Duodenal mucosa (tissue), 2 donors: ENCODE results near the gene DIP2C.
"Not testable (repeated sequence)": the region's sequence is repeated elsewhere in the genome, so short reads cannot be mapped to it uniquely, and the experiment has no call there.

Experiments
- H3K27ac ChIP-seq: one replicate; pipeline ENCODE4 v1.7.0; 2013; ENCODE audit warnings: low read depth, low read length
- H3K27me3 ChIP-seq, 2 donors: one replicate each; pipeline ENCODE4 v1.7.0; 2013; ENCODE audit warnings: low read length in 2 of 2, control low read depth in 1 of 2; ENCODE audit not compliant: insufficient read depth in 2 of 2, control insufficient read depth in 1 of 2
- H3K36me3 ChIP-seq, 2 donors: one replicate each; pipeline ENCODE4 v1.7.0; 2013; ENCODE audit warnings: low read length in 2 of 2, control low read depth in 1 of 2; ENCODE audit not compliant: insufficient read depth in 2 of 2, control insufficient read depth in 1 of 2
- H3K4me1 ChIP-seq, 2 donors: one replicate each; pipeline ENCODE4 v1.7.0; 2013; ENCODE audit warnings: low read length in 2 of 2, control low read depth in 1 of 2; ENCODE audit not compliant: insufficient read depth in 2 of 2, control insufficient read depth in 1 of 2
- H3K4me3 ChIP-seq, 2 donors: one replicate each; pipeline ENCODE4 v1.7.0; 2013; ENCODE audit warnings: low read length in 2 of 2, low read depth in 1 of 2
- H3K9ac ChIP-seq, 2 donors: one replicate each; pipeline ENCODE4 v1.7.0; 2013; ENCODE audit warnings: low read length in 2 of 2, low read depth in 1 of 2
- H3K9me3 ChIP-seq, 2 donors: one replicate each; pipeline ENCODE4 v1.7.0; 2013; ENCODE audit warnings: low read length in 2 of 2, control low read depth in 1 of 2; ENCODE audit not compliant: control insufficient read depth in 1 of 2

DIP2C gene

GRCh38 chr10:614139-614711 is 75.2 kb downstream of the DIP2C start:
- H3K9ac ChIP-seq: no peak overlapping the region
- no peaks in the 10 kb centered on the region for H3K36me3 ChIP-seq
- no peak overlapping the region for H3K27ac ChIP-seq
- H3K4me3 ChIP-seq: no peak overlapping the region
- peaks cover 17 to 22% of the 10 kb centered on the region in 2 donors for H3K4me1 ChIP-seq
- peaks cover 0 to 4% of the 10 kb centered on the region in 2 donors for H3K27me3 ChIP-seq
- no peaks in the 10 kb centered on the region for H3K9me3 ChIP-seq

GRCh38 chr10:613271-614138 is 76.0 kb downstream of the DIP2C start:
- Histone ChIP-seq H3K9ac (no peak overlapping the region), H3K36me3 (no peaks in the 10 kb centered on the region), H3K27me3 (peaks cover 0 to 4% of the 10 kb centered on the region in 2 donors), H3K4me1 (peaks cover 17 to 22% of the 10 kb centered on the region in 2 donors), H3K27ac (no peak overlapping the region), H3K9me3 (no peaks in the 10 kb centered on the region), H3K4me3 (peak overlapping the region in 1 of 2 donors; percentile 11)

GRCh38 chr10:612696-613095 is 76.8 kb downstream of the DIP2C start:
- H3K4me3 ChIP-seq: no peak overlapping the region
- H3K27me3 ChIP-seq: no peaks in the 10 kb centered on the region
- H3K4me1 ChIP-seq: peaks cover 17 to 22% of the 10 kb centered on the region in 2 donors
- no peak overlapping the region for H3K9ac ChIP-seq
- H3K36me3 ChIP-seq: no peaks in the 10 kb centered on the region
- no peak overlapping the region for H3K27ac ChIP-seq
- H3K9me3 ChIP-seq: no peaks in the 10 kb centered on the region

- not testable (repeated sequence) for H3K27ac ChIP-seq, H3K9me3 ChIP-seq, H3K9ac ChIP-seq, H3K36me3 ChIP-seq, H3K27me3 ChIP-seq, H3K4me3 ChIP-seq
- peaks cover 21 to 24% of the 10 kb centered on the region in 2 donors for H3K4me1 ChIP-seq
Observed at GRCh38 chr10:610642-611305, 78.7 kb downstream of the DIP2C start.

GRCh38 chr10:609868-610545 is 79.5 kb downstream of the DIP2C start:
- Histone ChIP-seq H3K27ac (no peak overlapping the region), H3K9ac (no peak overlapping the region), H3K9me3 (no peaks in the 10 kb centered on the region), H3K4me1 (peaks cover 25% of the 10 kb centered on the region in 2 donors), H3K36me3 (no peaks in the 10 kb centered on the region), H3K27me3 (no peaks in the 10 kb centered on the region), H3K4me3 (no peak overlapping the region)

GRCh38 chr10:609262-609658 is 80.2 kb downstream of the DIP2C start:
- Histone ChIP-seq H3K36me3 (no peaks in the 10 kb centered on the region), H3K27ac (no peak overlapping the region), H3K9me3 (no peaks in the 10 kb centered on the region), H3K4me1 (peaks cover 18 to 24% of the 10 kb centered on the region in 2 donors), H3K9ac (no peak overlapping the region), H3K4me3 (no peak overlapping the region), H3K27me3 (no peaks in the 10 kb centered on the region)

- H3K36me3 ChIP-seq: no peaks in the 10 kb centered on the region
- H3K27ac ChIP-seq: no peak overlapping the region
- H3K4me3 ChIP-seq: no peak overlapping the region
- peaks cover 11 to 18% of the 10 kb centered on the region in 2 donors for H3K4me1 ChIP-seq
- H3K9me3 ChIP-seq: no peaks in the 10 kb centered on the region
- no peaks in the 10 kb centered on the region for H3K27me3 ChIP-seq
- H3K9ac ChIP-seq: no peak overlapping the region
Observed at GRCh38 chr10:608331-609261, 80.9 kb downstream of the DIP2C start.

GRCh38 chr10:607545-608185 is 81.8 kb downstream of the DIP2C start:
- H3K4me3 ChIP-seq: no peak overlapping the region
- no peak overlapping the region for H3K9ac ChIP-seq
- H3K27ac ChIP-seq: no peak overlapping the region
- H3K27me3 ChIP-seq: no peaks in the 10 kb centered on the region
- H3K9me3 ChIP-seq: no peaks in the 10 kb centered on the region
- peaks cover 4 to 8% of the 10 kb centered on the region in 2 donors for H3K4me1 ChIP-seq
- H3K36me3 ChIP-seq: no peaks in the 10 kb centered on the region
